ENCODE results near the gene VPREB3. TPM values are rescaled to one million over a fixed set of nuclear protein-coding genes. Genes with fewer than 3 reads are reported as not detected.

Gene VPREB3
- total and polyA plus RNA-seq, 10 of the 15 experiments (the other 5 are each of a cell fraction or from before 2014, with no cell fraction given): 0.75 to 79.5 (median 23.8) TPM

GRCh38 chr22:23772649-23773473 is 18.6 kb upstream of the VPREB3 start, which contains the start of gene MMP11:
Gene MMP11 (plus strand): TSS chr22:23772849. CDS start chr22:23772871, 22 bp downstream.
- FAIRE-seq: no peak
- ChIA-PET CTCF (interaction anchor here (2.4 to 7.5 kb wide), 3 partner anchors 33 to 76 kb away, joined by 8 to 197 read pairs (median 12); no protein-coding TSS in a partner anchor), RAD21 (ENCODE audit: unreplicated experiment) (interaction anchor here (0.9 to 4.0 kb wide), 4 partner anchors 13 to 78 kb away, joined by 3 to 24 read pairs (median 4); no protein-coding TSS in a partner anchor), SMC1A (ENCODE audit: uncharacterized antibody, unreplicated experiment) (interaction anchor here (6.3 kb wide), 1 partner anchor 72 kb away, joined by 40 read pairs; no protein-coding TSS in a partner anchor), POLR2A (interaction anchor here (1.1 kb wide), 1 partner anchor 73 kb away, joined by 3 read pairs; no protein-coding TSS in a partner anchor)
- in situ Hi-C loops (cut with MboI) (no loop called here), intact Hi-C loops (cut with micrococcal nuclease; ENCODE audit: unreplicated experiment) (no loop called here)
- Histone ChIP-seq H3K79me2 (ENCODE audit: control insufficient read depth, insufficient read depth, low read length) (peaks cover 2% of the 10 kb centered on the region), H3K9ac (ENCODE audit: control insufficient read depth, insufficient read depth, low read length) (no peak within 1 kb of the TSS), H2AFZ (ENCODE audit: control insufficient read depth, low read depth, low read length) (peak within 1 kb of the TSS; percentile 31), H3K4me1 (ENCODE audit: control insufficient read depth, insufficient read depth, low read length) (peaks cover 12% of the 10 kb centered on the region), H3K4me2 (ENCODE audit: control insufficient read depth, insufficient read depth) (peak within 1 kb of the TSS; percentile 73), H3K4me3 (peak within 1 kb of the TSS; percentile 58; the same call in 1 of the 2 replicates), H3K9me3 (replicated peaks; ENCODE audit: control insufficient read depth, insufficient read depth, low read length) (no peaks in the 10 kb centered on the region), H3K27me3 (replicated peaks in 1 of 2; ENCODE audit: control insufficient read depth in 2 of 2, insufficient read depth in 2 of 2, low read length in 1 of 2) (peaks cover 0 to 2% of the 10 kb centered on the region in 2 experiments; a peak in 2 of 4 replicates), H3K27ac (ENCODE audit: control insufficient read depth, insufficient read depth) (no peak within 1 kb of the TSS), H3K36me3 (ENCODE audit: control insufficient read depth in 2 of 2, insufficient read depth in 2 of 2, low read length in 1 of 2) (no peaks in the 10 kb centered on the region), H4K20me1 (ENCODE audit: control insufficient read depth, insufficient read depth) (no peaks in the 10 kb centered on the region)
- TF ChIP-seq ZNF687 (IDR thresholded peaks at IDR 0.05) (peak; percentile 33; the same call in 1 of the 2 replicates), LARP7 (IDR thresholded peaks at IDR 0.05) (peak; percentile 69; the same call in 1 of the 2 replicates), GATAD2B (conservative IDR thresholded peaks at IDR 0.05; ENCODE audit: low read depth) (peak; percentile 71; the same call in 1 of the 2 replicates), NKRF (conservative IDR thresholded peaks at IDR 0.05) (peak; percentile 69; the same call in 1 of the 2 replicates), SIN3A (IDR thresholded peaks at IDR 0.05; ENCODE audit: low read depth, low read length) (no peak), BACH1 (IDR thresholded peaks at IDR 0.05; ENCODE audit: borderline replicate concordance) (peak; percentile 65; the same call in 1 of the 2 replicates), IKZF1 (conservative IDR thresholded peaks at IDR 0.05) (peak; percentile 57), E2F4 (IDR thresholded peaks at IDR 0.05; ENCODE audit: low read depth, low read length) (no peak), NR2C1 (IDR thresholded peaks at IDR 0.05) (0 out of 2 replicates have a peak, but pooled peaks have one; percentile 6), BHLHE40 (IDR thresholded peaks at IDR 0.05; ENCODE audit: borderline replicate concordance in 1 of 2, low read depth in 2 of 2, low read length in 1 of 2) (peak in 1 of 2 experiments; percentile 52; a peak in 1 of 4 replicates), STAT3 (IDR thresholded peaks at IDR 0.05; ENCODE audit: low read depth, low read length) (no peak), DPF2 (IDR thresholded peaks at IDR 0.05) (0 out of 2 replicates have a peak, but pooled peaks have one; percentile 26), CREM (IDR thresholded peaks at IDR 0.05; ENCODE audit: low read depth) (no peak), NR2F1 (conservative IDR thresholded peaks at IDR 0.05) (0 out of 2 replicates have a peak, but pooled peaks have one; percentile 5)
- peak; percentile 43 for ATAC-seq
- no peak for DNase-seq (ENCODE audit: low read depth, low spot score)
- 6% methylated on average over 55 of the region's 79 CpGs for WGBS (ENCODE audit: insufficient coverage, insufficient replicate concordance, low lambda C conversion rate, missing lambda C conversion rate)
- no TSS peak for BruUV-seq (replicated peaks)

Measured in GM12878 (cell line).